GM18868 (cell line): ENCODE data around the gene ST3GAL3.

ENCODE experiments used
- ATAC-seq: cut with Tn5 transposase; IDR thresholded peaks from one replicate; pipeline ENCODE4 v1.9.1; 2021; ENCODE audit warnings: mild to moderate bottlenecking, moderate library complexity; ENCODE audit not compliant: unreplicated experiment

The ST3GAL3 gene

GRCh38 chr1:43783671-43784205 lies 76.4 kb downstream of the ST3GAL3 start:
- peak; percentile 69 for ATAC-seq

- ATAC-seq, result no peak
These were observed 79.0 kb downstream of the ST3GAL3 start for GRCh38 chr1:43786201-43786958.

GRCh38 chr1:43786960-43787359 lies 79.6 kb downstream of the ST3GAL3 start:
- ATAC-seq, result no peak

- ATAC-seq, result no peak
These were observed 82.5 kb downstream of the ST3GAL3 start for GRCh38 chr1:43789604-43790550.

- no peak for ATAC-seq
These were observed 83.9 kb downstream of the ST3GAL3 start for GRCh38 chr1:43791243-43791642.

GRCh38 chr1:43796111-43796581 lies 88.8 kb downstream of the ST3GAL3 start:
- no peak for ATAC-seq

GRCh38 chr1:43797891-43798290 lies 90.6 kb downstream of the ST3GAL3 start:
- ATAC-seq, result no peak

GRCh38 chr1:43799656-43800635 lies 92.6 kb downstream of the ST3GAL3 start:
- ATAC-seq, result no peak

GRCh38 chr1:43800771-43801170 lies 93.4 kb downstream of the ST3GAL3 start:
- no peak for ATAC-seq

- ATAC-seq, result no peak
These were observed 93.9 kb downstream of the ST3GAL3 start for GRCh38 chr1:43801203-43801602.

GRCh38 chr1:43802356-43802980 lies 95.1 kb downstream of the ST3GAL3 start:
- ATAC-seq, result no peak

- no peak for ATAC-seq
These were observed 95.8 kb downstream of the ST3GAL3 start for GRCh38 chr1:43803105-43803504.

- ATAC-seq, result no peak
These were observed 96.3 kb downstream of the ST3GAL3 start for GRCh38 chr1:43803646-43804045.

GRCh38 chr1:43804569-43804968 lies 97.2 kb downstream of the ST3GAL3 start:
- ATAC-seq, result no peak

GRCh38 chr1:43805340-43805739 lies 98.0 kb downstream of the ST3GAL3 start:
- no peak for ATAC-seq

- no peak for ATAC-seq
These were observed 98.8 kb downstream of the ST3GAL3 start for GRCh38 chr1:43806183-43806582.

GRCh38 chr1:43809097-43809673 lies 101.8 kb downstream of the ST3GAL3 start:
- ATAC-seq, result no peak

GRCh38 chr1:43812579-43812978 lies 105.2 kb downstream of the ST3GAL3 start:
- no peak for ATAC-seq

GRCh38 chr1:43814401-43814800 lies 107.1 kb downstream of the ST3GAL3 start:
- ATAC-seq, result no peak
